ENCODE data around the gene SYNC.

The SYNC gene

GRCh38 chr1:32702599-32703478 lies at the start of gene SYNC:
TSS of gene SYNC (minus strand) at chr1:32702770. CDS start at chr1:32702660, 110 bp downstream.
- DNase-seq (ENCODE audit: low read depth in 2 of 2): peak in 1 of 2 donors; percentile 15

GRCh38 chr1:32749771-32750170 lies 47.2 kb upstream of the SYNC start:
- no peak for DNase-seq (ENCODE audit: low read depth in 2 of 2)

- DNase-seq (ENCODE audit: low read depth in 2 of 2): no peak
Observed at GRCh38 chr1:32749332-32749731, 46.8 kb upstream of the SYNC start.

- no peak for DNase-seq (ENCODE audit: low read depth in 2 of 2)
Observed at GRCh38 chr1:32748926-32749325, 46.4 kb upstream of the SYNC start.

GRCh38 chr1:32748348-32748747 lies 45.8 kb upstream of the SYNC start:
- DNase-seq (ENCODE audit: low read depth in 2 of 2): no peak

- no peak for DNase-seq (ENCODE audit: low read depth in 2 of 2)
Observed at GRCh38 chr1:32746130-32746529, 43.6 kb upstream of the SYNC start.

GRCh38 chr1:32744071-32744425 lies 41.5 kb upstream of the SYNC start:
- no peak for DNase-seq (ENCODE audit: low read depth in 2 of 2)

GRCh38 chr1:32743380-32744070 lies 41.0 kb upstream of the SYNC start:
- no peak for DNase-seq (ENCODE audit: low read depth in 2 of 2)

- no peak for DNase-seq (ENCODE audit: low read depth in 2 of 2)
Observed at GRCh38 chr1:32742956-32743355, 40.4 kb upstream of the SYNC start.

GRCh38 chr1:32742199-32742947 lies 39.8 kb upstream of the SYNC start:
- DNase-seq (ENCODE audit: low read depth in 2 of 2): no peak

GRCh38 chr1:32741413-32742198 lies 39.0 kb upstream of the SYNC start:
- no peak for DNase-seq (ENCODE audit: low read depth in 2 of 2)

- no peak for DNase-seq (ENCODE audit: low read depth in 2 of 2)
Observed at GRCh38 chr1:32741059-32741412, 38.5 kb upstream of the SYNC start.

GRCh38 chr1:32736812-32737791 lies 34.5 kb upstream of the SYNC start:
- DNase-seq (ENCODE audit: low read depth in 2 of 2): no peak

GRCh38 chr1:32733582-32734321 lies 31.2 kb upstream of the SYNC start:
- no peak for DNase-seq (ENCODE audit: low read depth in 2 of 2)

GRCh38 chr1:32729254-32730046 lies 26.9 kb upstream of the SYNC start:
- no peak for DNase-seq (ENCODE audit: low read depth in 2 of 2)

- no peak for DNase-seq (ENCODE audit: low read depth in 2 of 2)
Observed at GRCh38 chr1:32728413-32729077, 26.0 kb upstream of the SYNC start.

GRCh38 chr1:32727876-32728275 lies 25.3 kb upstream of the SYNC start:
- no peak for DNase-seq (ENCODE audit: low read depth in 2 of 2)

- DNase-seq (ENCODE audit: low read depth in 2 of 2): no peak
Observed at GRCh38 chr1:32725615-32725982, 23.0 kb upstream of the SYNC start.

All from activated CD4-positive, alpha-beta T cell treated with anti-CD3 and anti-CD28 coated beads for 24 hours (primary cell).